OCI-LY1 (cell line): ENCODE measurements around the gene MPST.

Experiments
- EZH2 ChIP-seq: fragments of 200-600 bp; sonication (generic), shearing (Covaris generic); IDR thresholded peaks from 2 replicates; pipeline ENCODE4 v1.8.0; 2017; ENCODE audit warnings: borderline replicate concordance, mixed run types, mild to moderate bottlenecking, antibody characterized with exemption, low read length, moderate library complexity, mixed read lengths
- TF ChIP-seq, protein P1 (sequence below): fragments of 200-600 bp; sonication (generic), shearing (Covaris generic); IDR thresholded peaks from 2 replicates; pipeline ENCODE4 v1.5.1; 2017; ENCODE audit warnings: mild to moderate bottlenecking, antibody characterized with exemption, low read length, moderate library complexity, mixed read lengths

DNA sequence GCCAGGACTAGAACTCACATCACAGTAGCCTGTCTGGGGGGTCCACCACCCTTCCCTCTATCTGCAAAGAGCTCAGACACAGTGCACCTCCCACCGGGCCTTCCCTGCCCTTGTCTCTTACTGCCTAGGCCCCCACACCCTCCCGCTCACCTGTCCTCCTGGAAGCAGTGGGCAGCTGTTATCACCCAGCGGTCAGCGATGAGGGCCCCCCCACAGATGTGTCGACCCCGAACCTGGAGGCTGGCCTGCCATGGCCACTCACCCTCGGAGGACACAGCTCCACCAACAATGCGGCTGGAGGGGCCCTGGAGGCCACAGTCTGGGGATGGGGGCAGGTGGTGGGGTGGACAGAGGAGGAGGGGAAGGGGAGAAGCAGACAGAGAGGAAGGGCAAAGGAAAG is 50.8 kb downstream of the MPST start:
- TF ChIP-seq, protein P1, sequence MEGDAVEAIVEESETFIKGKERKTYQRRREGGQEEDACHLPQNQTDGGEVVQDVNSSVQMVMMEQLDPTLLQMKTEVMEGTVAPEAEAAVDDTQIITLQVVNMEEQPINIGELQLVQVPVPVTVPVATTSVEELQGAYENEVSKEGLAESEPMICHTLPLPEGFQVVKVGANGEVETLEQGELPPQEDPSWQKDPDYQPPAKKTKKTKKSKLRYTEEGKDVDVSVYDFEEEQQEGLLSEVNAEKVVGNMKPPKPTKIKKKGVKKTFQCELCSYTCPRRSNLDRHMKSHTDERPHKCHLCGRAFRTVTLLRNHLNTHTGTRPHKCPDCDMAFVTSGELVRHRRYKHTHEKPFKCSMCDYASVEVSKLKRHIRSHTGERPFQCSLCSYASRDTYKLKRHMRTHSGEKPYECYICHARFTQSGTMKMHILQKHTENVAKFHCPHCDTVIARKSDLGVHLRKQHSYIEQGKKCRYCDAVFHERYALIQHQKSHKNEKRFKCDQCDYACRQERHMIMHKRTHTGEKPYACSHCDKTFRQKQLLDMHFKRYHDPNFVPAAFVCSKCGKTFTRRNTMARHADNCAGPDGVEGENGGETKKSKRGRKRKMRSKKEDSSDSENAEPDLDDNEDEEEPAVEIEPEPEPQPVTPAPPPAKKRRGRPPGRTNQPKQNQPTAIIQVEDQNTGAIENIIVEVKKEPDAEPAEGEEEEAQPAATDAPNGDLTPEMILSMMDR = no peak
- no peak for TF ChIP-seq EZH2
